ENCODE data around the gene DAPK1. TPM values are rescaled to one million over a fixed set of nuclear protein-coding genes. Genes with fewer than 3 reads are reported as not detected.

DAPK1 gene
- total and polyA plus RNA-seq, 3 experiments from 2014 or later: 3.7 to 4.3 TPM; not detected in 1

GRCh38 chr9:87572719-87573118 lies 75.1 kb downstream of the DAPK1 start:
- H3K36me3 Mint-ChIP-seq: no peaks in the 10 kb centered on the region
- CTCF ChIA-PET: no interaction called here
- H3K27ac ChIP-seq (ENCODE audit: low read depth, low read length): no peak overlapping the region
- no peak overlapping the region for H3K27ac Mint-ChIP-seq
- no peak overlapping the region for H3K4me3 ChIP-seq (ENCODE audit: low read length)
- no peaks in the 10 kb centered on the region for H3K9me3 ChIP-seq (ENCODE audit: low read length)
- H3K4me3 Mint-ChIP-seq: no peak overlapping the region
- H3K27me3 Mint-ChIP-seq: peaks cover 5% of the 10 kb centered on the region in 2 donors
- no peaks in the 10 kb centered on the region for H3K27me3 ChIP-seq (ENCODE audit: insufficient read depth, low read length, poor library complexity, severe bottlenecking)
- DNase-seq: no peak
- POLR2A ChIA-PET: interaction anchor here (0.5 kb wide), 1 partner anchor 12 kb away, joined by 8 read pairs; no protein-coding TSS in a partner anchor
- H3K4me1 ChIP-seq (ENCODE audit: insufficient read depth, low read length): no peaks in the 10 kb centered on the region
- H3K9me3 Mint-ChIP-seq: peaks cover 0 to 2% (median 0%) of the 10 kb centered on the region in 5 donors
- no peaks in the 10 kb centered on the region for H3K36me3 ChIP-seq (ENCODE audit: insufficient read depth, low read length)
- no peaks in the 10 kb centered on the region for H3K4me1 Mint-ChIP-seq

GRCh38 chr9:87573841-87574342 lies 76.2 kb downstream of the DAPK1 start:
- Histone ChIP-seq H3K9me3 (ENCODE audit: low read length) (no peaks in the 10 kb centered on the region), H3K4me3 (ENCODE audit: low read length) (no peak overlapping the region), H3K27ac (ENCODE audit: low read depth, low read length) (no peak overlapping the region), H3K27me3 (ENCODE audit: insufficient read depth, low read length, poor library complexity, severe bottlenecking) (no peaks in the 10 kb centered on the region), H3K36me3 (ENCODE audit: insufficient read depth, low read length) (no peaks in the 10 kb centered on the region), H3K4me1 (ENCODE audit: insufficient read depth, low read length) (no peaks in the 10 kb centered on the region)
- Mint-ChIP-seq H3K27me3 (peaks cover 5% of the 10 kb centered on the region in 2 donors), H3K4me3 (no peak overlapping the region), H3K36me3 (no peaks in the 10 kb centered on the region), H3K4me1 (no peaks in the 10 kb centered on the region), H3K9me3 (peaks cover 0 to 5% (median 0%) of the 10 kb centered on the region in 5 donors), H3K27ac (no peak overlapping the region)
- no peak for DNase-seq
- CTCF ChIA-PET: interaction anchor here (0.7 kb wide), 1 partner anchor 8 kb away, joined by 3 read pairs; no protein-coding TSS in a partner anchor
- POLR2A ChIA-PET: no interaction called here

GRCh38 chr9:87577746-87578145 lies 80.1 kb downstream of the DAPK1 start:
- H3K9me3 Mint-ChIP-seq: peaks cover 0 to 5% (median 0%) of the 10 kb centered on the region in 5 donors
- Histone ChIP-seq H3K4me1 (ENCODE audit: insufficient read depth, low read length) (no peaks in the 10 kb centered on the region), H3K27me3 (ENCODE audit: insufficient read depth, low read length, poor library complexity, severe bottlenecking) (no peaks in the 10 kb centered on the region), H3K9me3 (ENCODE audit: low read length) (no peaks in the 10 kb centered on the region), H3K27ac (ENCODE audit: low read depth, low read length) (no peak overlapping the region), H3K36me3 (ENCODE audit: insufficient read depth, low read length) (no peaks in the 10 kb centered on the region), H3K4me3 (ENCODE audit: low read length) (no peak overlapping the region)
- ChIA-PET POLR2A (no interaction called here), CTCF (no interaction called here)
- H3K36me3 Mint-ChIP-seq: no peaks in the 10 kb centered on the region
- no peak overlapping the region for H3K4me3 Mint-ChIP-seq
- H3K27ac Mint-ChIP-seq: no peak overlapping the region
- peaks cover 3 to 5% of the 10 kb centered on the region in 2 donors for H3K27me3 Mint-ChIP-seq
- no peak for DNase-seq
- no peaks in the 10 kb centered on the region for H3K4me1 Mint-ChIP-seq

GRCh38 chr9:87578625-87579024 lies 81.0 kb downstream of the DAPK1 start:
- no peaks in the 10 kb centered on the region for H3K27me3 ChIP-seq (ENCODE audit: insufficient read depth, low read length, poor library complexity, severe bottlenecking)
- ChIA-PET POLR2A (no interaction called here), CTCF (no interaction called here)
- H3K36me3 ChIP-seq (ENCODE audit: insufficient read depth, low read length): no peaks in the 10 kb centered on the region
- Mint-ChIP-seq H3K4me3 (no peak overlapping the region), H3K27ac (no peak overlapping the region), H3K36me3 (no peaks in the 10 kb centered on the region), H3K27me3 (peaks cover 3 to 5% of the 10 kb centered on the region in 2 donors), H3K9me3 (peaks cover 0 to 5% (median 0%) of the 10 kb centered on the region in 5 donors), H3K4me1 (no peaks in the 10 kb centered on the region)
- no peak overlapping the region for H3K27ac ChIP-seq (ENCODE audit: low read depth, low read length)
- no peaks in the 10 kb centered on the region for H3K9me3 ChIP-seq (ENCODE audit: low read length)
- no peaks in the 10 kb centered on the region for H3K4me1 ChIP-seq (ENCODE audit: insufficient read depth, low read length)
- H3K4me3 ChIP-seq (ENCODE audit: low read length): no peak overlapping the region
- DNase-seq: no peak

- CTCF ChIA-PET: no interaction called here
- no peak for DNase-seq
Observed at GRCh38 chr9:87579781-87580541, 82.3 kb downstream of the DAPK1 start.

GRCh38 chr9:87580941-87581438 lies 83.3 kb downstream of the DAPK1 start:
- Histone ChIP-seq H3K4me1 (ENCODE audit: insufficient read depth, low read length) (no peaks in the 10 kb centered on the region), H3K4me3 (ENCODE audit: low read length) (no peak overlapping the region), H3K36me3 (ENCODE audit: insufficient read depth, low read length) (no peaks in the 10 kb centered on the region), H3K9me3 (ENCODE audit: low read length) (no peaks in the 10 kb centered on the region), H3K27ac (ENCODE audit: low read depth, low read length) (no peak overlapping the region), H3K27me3 (ENCODE audit: insufficient read depth, low read length, poor library complexity, severe bottlenecking) (no peaks in the 10 kb centered on the region)
- Mint-ChIP-seq H3K36me3 (no peaks in the 10 kb centered on the region), H3K4me3 (no peak overlapping the region), H3K27ac (no peak overlapping the region), H3K4me1 (no peaks in the 10 kb centered on the region), H3K9me3 (peaks cover 0 to 5% (median 0%) of the 10 kb centered on the region in 5 donors), H3K27me3 (no peaks in the 10 kb centered on the region)
- ChIA-PET POLR2A (no interaction called here), CTCF (no interaction called here)
- no peak for DNase-seq

More at GRCh38 chr9:87579781-87580541, 82.3 kb downstream of the DAPK1 start:
- H3K36me3 ChIP-seq (ENCODE audit: insufficient read depth, low read length): no peaks in the 10 kb centered on the region
- H3K27ac ChIP-seq (ENCODE audit: low read depth, low read length): no peak overlapping the region
- peaks cover 0 to 3% of the 10 kb centered on the region in 2 donors for H3K27me3 Mint-ChIP-seq
- peaks cover 0 to 5% (median 0%) of the 10 kb centered on the region in 5 donors for H3K9me3 Mint-ChIP-seq
- H3K27ac Mint-ChIP-seq: no peak overlapping the region
- H3K9me3 ChIP-seq (ENCODE audit: low read length): no peaks in the 10 kb centered on the region
- H3K4me1 Mint-ChIP-seq: no peaks in the 10 kb centered on the region
- no peaks in the 10 kb centered on the region for H3K4me1 ChIP-seq (ENCODE audit: insufficient read depth, low read length)
- no peak overlapping the region for H3K4me3 ChIP-seq (ENCODE audit: low read length)
- POLR2A ChIA-PET: no interaction called here
- H3K36me3 Mint-ChIP-seq: no peaks in the 10 kb centered on the region
- H3K4me3 Mint-ChIP-seq: no peak overlapping the region
- H3K27me3 ChIP-seq (ENCODE audit: insufficient read depth, low read length, poor library complexity, severe bottlenecking): no peaks in the 10 kb centered on the region

- CTCF ChIA-PET: interaction anchor here (0.6 kb wide), 1 partner anchor 8 kb away, joined by 3 read pairs; no protein-coding TSS in a partner anchor
- H3K27ac ChIP-seq (ENCODE audit: low read depth, low read length): no peak overlapping the region
- H3K4me3 ChIP-seq (ENCODE audit: low read length): no peak overlapping the region
- peaks cover 0 to 2% (median 0%) of the 10 kb centered on the region in 5 donors for H3K9me3 Mint-ChIP-seq
- no peak overlapping the region for H3K27ac Mint-ChIP-seq
- H3K36me3 ChIP-seq (ENCODE audit: insufficient read depth, low read length): no peaks in the 10 kb centered on the region
- H3K27me3 Mint-ChIP-seq: no peaks in the 10 kb centered on the region
- H3K4me1 ChIP-seq (ENCODE audit: insufficient read depth, low read length): no peaks in the 10 kb centered on the region
- POLR2A ChIA-PET: no interaction called here
- H3K9me3 ChIP-seq (ENCODE audit: low read length): no peaks in the 10 kb centered on the region
- no peaks in the 10 kb centered on the region for H3K4me1 Mint-ChIP-seq
- no peak overlapping the region for H3K4me3 Mint-ChIP-seq
- H3K27me3 ChIP-seq (ENCODE audit: insufficient read depth, low read length, poor library complexity, severe bottlenecking): no peaks in the 10 kb centered on the region
- H3K36me3 Mint-ChIP-seq: no peaks in the 10 kb centered on the region
- DNase-seq: no peak
Observed at GRCh38 chr9:87581513-87581912, 83.8 kb downstream of the DAPK1 start.

GRCh38 chr9:87581949-87582637 lies 84.4 kb downstream of the DAPK1 start:
- ChIA-PET POLR2A (no interaction called here), CTCF (interaction anchor here (0.6 kb wide), 1 partner anchor 9 kb away, joined by 3 read pairs; no protein-coding TSS in a partner anchor)
- Histone ChIP-seq H3K36me3 (ENCODE audit: insufficient read depth, low read length) (no peaks in the 10 kb centered on the region), H3K4me3 (ENCODE audit: low read length) (no peak overlapping the region), H3K27ac (ENCODE audit: low read depth, low read length) (no peak overlapping the region), H3K9me3 (ENCODE audit: low read length) (no peaks in the 10 kb centered on the region), H3K4me1 (ENCODE audit: insufficient read depth, low read length) (no peaks in the 10 kb centered on the region), H3K27me3 (ENCODE audit: insufficient read depth, low read length, poor library complexity, severe bottlenecking) (no peaks in the 10 kb centered on the region)
- H3K27me3 Mint-ChIP-seq: no peaks in the 10 kb centered on the region
- peaks cover 0 to 2% (median 0%) of the 10 kb centered on the region in 5 donors for H3K9me3 Mint-ChIP-seq
- no peaks in the 10 kb centered on the region for H3K36me3 Mint-ChIP-seq
- no peak overlapping the region for H3K27ac Mint-ChIP-seq
- no peaks in the 10 kb centered on the region for H3K4me1 Mint-ChIP-seq
- DNase-seq: no peak
- no peak overlapping the region for H3K4me3 Mint-ChIP-seq

All from CD8-positive, alpha-beta memory T cell (primary cell).